HG03432 (cell line): Measurements from ENCODE around the gene WDR33.

Source experiments
- ATAC-seq: cut with Tn5 transposase; IDR thresholded peaks from one replicate; pipeline ENCODE4 v1.9.1; 2021; ENCODE audit warnings: mild to moderate bottlenecking, moderate library complexity; ENCODE audit not compliant: unreplicated experiment

WDR33 gene

GRCh38 chr2:127659408-127660290 is 151.3 kb downstream of the WDR33 start:
- ATAC-seq: no peak

GRCh38 chr2:127658641-127659407 is 152.1 kb downstream of the WDR33 start:
- ATAC-seq: no peak

GRCh38 chr2:127658146-127658545 is 152.8 kb downstream of the WDR33 start:
- no peak for ATAC-seq

- ATAC-seq: no peak
Observed at GRCh38 chr2:127657232-127657595, 153.8 kb downstream of the WDR33 start.

- ATAC-seq: no peak
Observed at GRCh38 chr2:127656569-127657231, 154.3 kb downstream of the WDR33 start.

GRCh38 chr2:127655209-127656073 is 155.5 kb downstream of the WDR33 start:
- no peak for ATAC-seq

- no peak for ATAC-seq
Observed at GRCh38 chr2:127654838-127655175, 156.2 kb downstream of the WDR33 start.

GRCh38 chr2:127654084-127654837 is 156.7 kb downstream of the WDR33 start:
- no peak for ATAC-seq

GRCh38 chr2:127653421-127654083 is 157.4 kb downstream of the WDR33 start:
- ATAC-seq: no peak

- no peak for ATAC-seq
Observed at GRCh38 chr2:127652786-127653357, 158.1 kb downstream of the WDR33 start.

- no peak for ATAC-seq
Observed at GRCh38 chr2:127651971-127652550, 158.9 kb downstream of the WDR33 start.

GRCh38 chr2:127651381-127651809 is 159.6 kb downstream of the WDR33 start:
- ATAC-seq: no peak
